Measurements from ENCODE around the gene NAT10. TPM values are rescaled to one million over a fixed set of nuclear protein-coding genes. Genes with fewer than 3 reads are reported as not detected.
"Not testable (repeated sequence)": the region's sequence is repeated elsewhere in the genome, so short reads cannot be mapped to it uniquely, and the experiment has no call there.

Gene NAT10
- total RNA-seq, 1 donor from 2014 or later = 32.2 TPM

DNA sequence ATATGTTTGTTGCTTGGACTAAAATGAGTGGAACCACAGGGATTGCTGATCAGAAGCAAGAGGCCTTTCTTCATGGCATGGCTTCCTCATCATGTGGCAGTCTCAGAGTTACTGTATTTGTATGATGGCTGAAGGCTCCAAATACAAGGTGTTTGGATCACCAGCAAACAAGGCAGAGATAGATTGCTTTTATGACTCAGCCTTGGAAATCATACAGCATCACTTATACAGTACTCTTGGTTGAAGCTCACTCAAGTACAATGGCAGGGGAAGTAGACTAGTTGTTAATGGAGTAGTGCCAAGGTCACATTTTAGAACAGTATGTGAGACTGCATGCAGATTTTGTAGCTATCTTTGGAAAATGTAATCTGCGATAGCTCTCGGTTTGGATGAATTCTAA is 37.3 kb upstream of the NAT10 start:
- Mint-ChIP-seq H3K27ac (ENCODE audit: unreplicated experiment) (no peak overlapping the region), H3K36me3 (ENCODE audit: low read depth, unreplicated experiment) (peaks cover 8% of the 10 kb centered on the region), H3K27me3 (ENCODE audit: low read depth, unreplicated experiment) (no peaks in the 10 kb centered on the region), H3K4me3 (ENCODE audit: unreplicated experiment) (no peak overlapping the region), H3K4me1 (ENCODE audit: low read depth, unreplicated experiment) (peaks cover 32% of the 10 kb centered on the region), H3K9me3 (ENCODE audit: unreplicated experiment) (no peaks in the 10 kb centered on the region)
- peak overlapping the region; percentile 34 for H3K27ac ChIP-seq (ENCODE audit: low read depth, low read length)
- H3K9ac ChIP-seq (ENCODE audit: low read length) = peak overlapping the region; percentile 0
- H3K27me3 ChIP-seq (ENCODE audit: insufficient read depth, low read length) = no peaks in the 10 kb centered on the region
- DNase-seq (ENCODE audit: low read depth) (peak; percentile 81), FAIRE-seq (no peak)
- no peaks in the 10 kb centered on the region for H3K9me3 ChIP-seq (ENCODE audit: insufficient read depth, low read depth, low read length)
- H3K4me1 ChIP-seq (ENCODE audit: insufficient read depth, low read length) = peaks cover 20% of the 10 kb centered on the region
- H3K36me3 ChIP-seq (ENCODE audit: insufficient read depth, low read length) = peaks cover 19% of the 10 kb centered on the region
- peaks cover 100% of the 10 kb centered on the region for H3K79me2 ChIP-seq (ENCODE audit: insufficient read depth, low read length)
- peak overlapping the region; percentile 33 for H3K4me2 ChIP-seq (ENCODE audit: low read length)
- no peak overlapping the region for H2AFZ ChIP-seq (ENCODE audit: low read depth, low read length)
- H3K4me3 ChIP-seq (ENCODE audit: insufficient read depth, low read depth, low read length) = no peak overlapping the region
- peaks cover 95% of the 10 kb centered on the region for H4K20me1 ChIP-seq (ENCODE audit: insufficient read depth, low read length)
- TF ChIP-seq EZH2 (IDR thresholded peaks at IDR 0.05; ENCODE audit: insufficient read depth, low read length) = no peak
- TF ChIP-seq CTCF (IDR thresholded peaks at IDR 0.05; ENCODE audit: insufficient read depth, low read depth, low read length) = no peak

DNA sequence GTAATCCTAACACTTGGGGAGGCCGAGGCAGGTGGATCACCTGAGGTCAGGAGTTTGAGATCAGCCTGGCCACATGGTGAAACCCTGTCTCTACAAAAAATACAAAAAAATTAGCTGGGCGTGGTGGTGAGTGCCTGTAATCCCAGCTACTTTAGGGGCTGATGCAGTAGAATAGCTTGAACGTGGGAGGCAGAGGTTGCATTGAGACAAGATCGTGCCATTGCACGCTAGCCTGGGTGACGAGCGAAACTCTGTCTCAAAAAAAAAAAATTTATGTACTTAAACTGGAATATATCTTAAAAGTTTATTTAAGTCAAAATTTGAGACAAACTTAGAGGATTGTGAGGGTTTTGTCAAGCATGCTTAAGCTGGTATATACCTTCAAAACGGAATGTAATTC is 34.1 kb upstream of the NAT10 start:
- not testable (repeated sequence) for H2AFZ ChIP-seq (ENCODE audit: low read depth, low read length); FAIRE-seq; H3K4me2 ChIP-seq (ENCODE audit: low read length); H3K27me3 Mint-ChIP-seq (ENCODE audit: low read depth, unreplicated experiment); H3K4me3 Mint-ChIP-seq (ENCODE audit: unreplicated experiment); H3K4me3 ChIP-seq (ENCODE audit: insufficient read depth, low read depth, low read length); H3K9ac ChIP-seq (ENCODE audit: low read length); DNase-seq (ENCODE audit: low read depth); H3K9me3 ChIP-seq (ENCODE audit: insufficient read depth, low read depth, low read length); H3K9me3 Mint-ChIP-seq (ENCODE audit: unreplicated experiment); H3K27ac ChIP-seq (ENCODE audit: low read depth, low read length); H3K27me3 ChIP-seq (ENCODE audit: insufficient read depth, low read length)
- Mint-ChIP-seq H3K4me1 (ENCODE audit: low read depth, unreplicated experiment) (peaks cover 39% of the 10 kb centered on the region), H3K36me3 (ENCODE audit: low read depth, unreplicated experiment) (peaks cover 11% of the 10 kb centered on the region), H3K27ac (ENCODE audit: unreplicated experiment) (peak overlapping the region; percentile 53)
- Histone ChIP-seq H3K79me2 (ENCODE audit: insufficient read depth, low read length) (peaks cover 87% of the 10 kb centered on the region), H4K20me1 (ENCODE audit: insufficient read depth, low read length) (peaks cover 96% of the 10 kb centered on the region), H3K36me3 (ENCODE audit: insufficient read depth, low read length) (peaks cover 32% of the 10 kb centered on the region), H3K4me1 (ENCODE audit: insufficient read depth, low read length) (peaks cover 35% of the 10 kb centered on the region)

- Histone ChIP-seq H3K4me3 (ENCODE audit: insufficient read depth, low read depth, low read length) (no peak overlapping the region), H3K9ac (ENCODE audit: low read length) (no peak overlapping the region), H3K27me3 (ENCODE audit: insufficient read depth, low read length) (no peaks in the 10 kb centered on the region), H2AFZ (ENCODE audit: low read depth, low read length) (no peak overlapping the region), H3K36me3 (ENCODE audit: insufficient read depth, low read length) (peaks cover 40% of the 10 kb centered on the region), H3K27ac (ENCODE audit: low read depth, low read length) (no peak overlapping the region), H3K4me2 (ENCODE audit: low read length) (no peak overlapping the region), H3K4me1 (ENCODE audit: insufficient read depth, low read length) (peaks cover 35% of the 10 kb centered on the region), H4K20me1 (ENCODE audit: insufficient read depth, low read length) (peaks cover 98% of the 10 kb centered on the region), H3K79me2 (ENCODE audit: insufficient read depth, low read length) (peaks cover 87% of the 10 kb centered on the region), H3K9me3 (ENCODE audit: insufficient read depth, low read depth, low read length) (no peaks in the 10 kb centered on the region)
- no peak for TF ChIP-seq CTCF (IDR thresholded peaks at IDR 0.05; ENCODE audit: insufficient read depth, low read depth, low read length)
- Mint-ChIP-seq H3K9me3 (ENCODE audit: unreplicated experiment) (no peaks in the 10 kb centered on the region), H3K36me3 (ENCODE audit: low read depth, unreplicated experiment) (peaks cover 11% of the 10 kb centered on the region), H3K27me3 (ENCODE audit: low read depth, unreplicated experiment) (no peaks in the 10 kb centered on the region), H3K4me3 (ENCODE audit: unreplicated experiment) (no peak overlapping the region), H3K27ac (ENCODE audit: unreplicated experiment) (no peak overlapping the region), H3K4me1 (ENCODE audit: low read depth, unreplicated experiment) (peaks cover 38% of the 10 kb centered on the region)
- DNase-seq (ENCODE audit: low read depth) (no peak), FAIRE-seq (no peak)
Observed at GRCh38 chr11:34072041-34072440, 33.4 kb upstream of the NAT10 start.
